ENCODE results near the gene GIGYF1. TPM values are rescaled to one million over a fixed set of nuclear protein-coding genes. Genes with fewer than 3 reads are reported as not detected.

GIGYF1 gene
- total and polyA plus RNA-seq, 2 of the 13 experiments (the other 11 are each of a cell fraction or from before 2014, with no cell fraction given): 7.6 to 16.1 TPM

DNA sequence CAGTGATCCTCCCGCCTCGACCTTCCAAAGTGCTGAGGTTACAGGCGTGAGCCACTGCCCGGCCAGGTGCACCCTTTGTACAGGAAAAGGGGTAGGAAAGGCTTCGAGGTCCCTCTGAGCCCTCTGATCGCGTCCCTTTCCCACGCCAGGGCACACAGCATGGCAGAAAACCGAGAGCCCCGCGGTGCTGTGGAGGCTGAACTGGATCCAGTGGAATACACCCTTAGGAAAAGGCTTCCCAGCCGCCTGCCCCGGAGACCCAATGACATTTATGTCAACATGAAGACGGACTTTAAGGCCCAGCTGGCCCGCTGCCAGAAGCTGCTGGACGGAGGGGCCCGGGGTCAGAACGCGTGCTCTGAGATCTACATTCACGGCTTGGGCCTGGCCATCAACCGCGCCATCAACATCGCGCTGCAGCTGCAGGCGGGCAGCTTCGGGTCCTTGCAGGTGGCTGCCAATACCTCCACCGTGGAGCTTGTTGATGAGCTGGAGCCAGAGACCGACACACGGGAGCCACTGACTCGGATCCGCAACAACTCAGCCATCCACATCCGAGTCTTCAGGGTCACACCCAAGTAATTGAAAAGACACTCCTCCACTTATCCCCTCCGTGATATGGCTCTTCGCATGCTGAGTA, 12.7 kb upstream of the GIGYF1 start (continued):
- TF ChIP-seq AKNA (CRISPR knock-in tag; IDR thresholded peaks at IDR 0.05; ENCODE audit: borderline replicate concordance) (no peak), SMAD9 (CRISPR knock-in tag; IDR thresholded peaks at IDR 0.05) (no peak), JUNB (CRISPR knock-in tag; IDR thresholded peaks at IDR 0.05; ENCODE audit: borderline replicate concordance) (no peak), ZNF784 (CRISPR knock-in tag; IDR thresholded peaks at IDR 0.05; ENCODE audit: borderline replicate concordance) (no peak), JUND (CRISPR knock-in tag; IDR thresholded peaks at IDR 0.05) (no peak), LCORL (IDR thresholded peaks at IDR 0.05) (peak; percentile 68; the same call in 1 of the 2 replicates), LCORL (CRISPR knock-in tag; IDR thresholded peaks at IDR 0.05) (no peak), ZNF331 (CRISPR knock-in tag; IDR thresholded peaks at IDR 0.05) (0 out of 2 replicates have a peak, but pooled peaks have one; percentile 10), TP53 (CRISPR knock-in tag; conservative IDR thresholded peaks at IDR 0.05) (peak; percentile 55; the same call in 1 of the 2 replicates), SP1 (IDR thresholded peaks at IDR 0.05) (no peak), SP1 (CRISPR knock-in tag; IDR thresholded peaks at IDR 0.05) (no peak), SAFB2 (CRISPR knock-in tag; IDR thresholded peaks at IDR 0.05; ENCODE audit: borderline replicate concordance, low read depth) (peak; percentile 57; the same call in 1 of the 2 replicates), ZBTB38 (CRISPR knock-in tag; IDR thresholded peaks at IDR 0.05) (peak; percentile 87), ZNF816 (CRISPR knock-in tag; IDR thresholded peaks at IDR 0.05; ENCODE audit: borderline replicate concordance) (no peak), ZNF232 (CRISPR knock-in tag; IDR thresholded peaks at IDR 0.05; ENCODE audit: borderline replicate concordance) (0 out of 2 replicates have a peak, but pooled peaks have one; percentile 65), ZNF572 (CRISPR knock-in tag; IDR thresholded peaks at IDR 0.05) (no peak), TBX2 (CRISPR knock-in tag; IDR thresholded peaks at IDR 0.05; ENCODE audit: borderline replicate concordance) (no peak), THAP11 (CRISPR knock-in tag; IDR thresholded peaks at IDR 0.05) (peak; percentile 30; the same call in 1 of the 2 replicates), HNRNPH1 (optimal IDR thresholded peaks at IDR 0.05; ENCODE audit: low read depth, low read length) (no peak)
- TF ChIP-seq, protein P1, sequence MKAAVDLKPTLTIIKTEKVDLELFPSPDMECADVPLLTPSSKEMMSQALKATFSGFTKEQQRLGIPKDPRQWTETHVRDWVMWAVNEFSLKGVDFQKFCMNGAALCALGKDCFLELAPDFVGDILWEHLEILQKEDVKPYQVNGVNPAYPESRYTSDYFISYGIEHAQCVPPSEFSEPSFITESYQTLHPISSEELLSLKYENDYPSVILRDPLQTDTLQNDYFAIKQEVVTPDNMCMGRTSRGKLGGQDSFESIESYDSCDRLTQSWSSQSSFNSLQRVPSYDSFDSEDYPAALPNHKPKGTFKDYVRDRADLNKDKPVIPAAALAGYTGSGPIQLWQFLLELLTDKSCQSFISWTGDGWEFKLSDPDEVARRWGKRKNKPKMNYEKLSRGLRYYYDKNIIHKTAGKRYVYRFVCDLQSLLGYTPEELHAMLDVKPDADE (CRISPR knock-in tag; IDR thresholded peaks at IDR 0.05): no peak
- TF ChIP-seq, protein P2, sequence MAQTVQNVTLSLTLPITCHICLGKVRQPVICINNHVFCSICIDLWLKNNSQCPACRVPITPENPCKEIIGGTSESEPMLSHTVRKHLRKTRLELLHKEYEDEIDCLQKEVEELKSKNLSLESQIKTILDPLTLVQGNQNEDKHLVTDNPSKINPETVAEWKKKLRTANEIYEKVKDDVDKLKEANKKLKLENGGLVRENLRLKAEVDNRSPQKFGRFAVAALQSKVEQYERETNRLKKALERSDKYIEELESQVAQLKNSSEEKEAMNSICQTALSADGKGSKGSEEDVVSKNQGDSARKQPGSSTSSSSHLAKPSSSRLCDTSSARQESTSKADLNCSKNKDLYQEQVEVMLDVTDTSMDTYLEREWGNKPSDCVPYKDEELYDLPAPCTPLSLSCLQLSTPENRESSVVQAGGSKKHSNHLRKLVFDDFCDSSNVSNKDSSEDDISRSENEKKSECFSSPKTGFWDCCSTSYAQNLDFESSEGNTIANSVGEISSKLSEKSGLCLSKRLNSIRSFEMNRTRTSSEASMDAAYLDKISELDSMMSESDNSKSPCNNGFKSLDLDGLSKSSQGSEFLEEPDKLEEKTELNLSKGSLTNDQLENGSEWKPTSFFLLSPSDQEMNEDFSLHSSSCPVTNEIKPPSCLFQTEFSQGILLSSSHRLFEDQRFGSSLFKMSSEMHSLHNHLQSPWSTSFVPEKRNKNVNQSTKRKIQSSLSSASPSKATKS (CRISPR knock-in tag; IDR thresholded peaks at IDR 0.05): no peak

Measured in HepG2 (cell line).